Adrenal gland (tissue), 19 donors: ENCODE measurements around the gene SPAG17. TPM values are rescaled to one million over a fixed set of nuclear protein-coding genes. Genes with fewer than 3 reads are reported as not detected.

Experiments
- DNase-seq, 7 donors: peaks; one replicate each; pipeline ENCODE4 v3.0.0-alpha.2; 2019 to 2020
- H3K27ac ChIP-seq, 5 donors: fragments of 200-600 bp; sonication (generic) in 4 of 5; 1 replicate in 3 of 5; 2 replicates in 2 of 5; pipeline versions ENCODE4 v1.5.1 to v1.8.0; 2016 to 2020; ENCODE audit warnings: mild to moderate bottlenecking in 1 of 5
- H3K27me3 ChIP-seq: fragments of 200-600 bp; 2 replicates; pipeline ENCODE4 v1.8.0; 2021
- H3K36me3 ChIP-seq, 2 donors: fragments of 200-600 bp; replicated peaks in 1 of 2; 1 replicate in 1 of 2; 2 replicates in 1 of 2; pipeline versions ENCODE4 v1.5.1 to v1.8.0; 2018 to 2022
- H3K4me1 ChIP-seq, 2 donors: fragments of 200-600 bp; replicated peaks in 1 of 2; 1 replicate in 1 of 2; 2 replicates in 1 of 2; pipeline versions ENCODE4 v1.5.1 to v1.8.0; 2018 to 2021
- H3K4me3 ChIP-seq, 4 donors: fragments of 200-600 bp; sonication (generic) in 3 of 4; one replicate each; pipeline ENCODE4 v1.5.1; 2016 to 2018
- H3K9me3 ChIP-seq, 3 donors: fragments of 200-600 bp; sonication (generic) in 1 of 3; replicated peaks in 1 of 3; 1 replicate in 2 of 3; 2 replicates in 1 of 3; pipeline versions ENCODE4 v1.5.1 to v1.8.0; 2016 to 2021
- POLR2A ChIP-seq, 2 donors: fragments of 450-650 bp; IDR thresholded peaks; one replicate each; pipeline ENCODE4 v1.6.1; 2017; ENCODE audit warnings: antibody characterized with exemption in 2 of 2, mild to moderate bottlenecking in 2 of 2, moderate library complexity in 1 of 2
- WGBS, 4 donors: extraction: QIAGEN DNeasy Blood & Tissue Kit in 2 of 4; methylation state at CpG; one replicate each; pipeline versions ENCODE4 v1.1.5 to v1.1.7; 2013 to 2017; 5-methylcytosine and 5-hydroxymethylcytosine counted together
- intact Hi-C, 2 donors: fragments of 100-400 bp; cut with DNase I; formaldehyde crosslinking; loops; one replicate each; pipeline versions ENCODE4 v1.14.1 to v1.15.0; 2022 to 2023
- long read RNA-seq, 10 donors: library from polyadenylated mRNA in 3 of 10; unstranded in 2 of 10; stranded (forward) in 1 of 10; transcript quantifications; one replicate each; pipeline ENCODE4 v2.0.0 and lab custom pipeline, GENCODE V29; 2021 to 2026
- polyA plus RNA-seq, 3 donors: library from polyadenylated mRNA; stranded (reverse); fragments of 200-250 nt in 2 of 3; fragments of 350-450 nt in 1 of 3; fragmentation: Illumina TruSeq in 1 of 3; extraction: RNeasy Lipid Tissue Mini Kit (QIAGEN cat#74804) in 1 of 3; gene quantifications; one replicate each; pipeline ENCODE4 v1.2.3, GENCODE V29; 2013 to 2014
- total RNA-seq, 9 donors: library from RNA; depleted of rRNA in 4 of 9; stranded (reverse); fragments of >200 nt in 4 of 9; fragments of 120-200 nt in 1 of 9; fragmentation: NEBNext Ultra II Directional in 1 of 9; extraction: Animal tissue kit (Norgen Biotek cat#: 25700) in 1 of 9; gene quantifications; one replicate each; pipeline versions ENCODE4 v1.1.0 to v1.2.4, GENCODE V29; 2013 to 2023
- TF ChIP-seq, protein P1 (sequence below), 6 experiments: fragments of 450-650 bp in 4 of 6; fragments of 200-600 bp in 2 of 6; sonication (generic) in 1 of 6; IDR thresholded peaks; 1 replicate in 5 of 6; 2 replicates in 1 of 6; pipeline versions ENCODE4 v1.5.1 to v1.8.0; 2016 to 2021; ENCODE audit warnings: antibody characterized with exemption in 6 of 6, mild to moderate bottlenecking in 2 of 6, moderate library complexity in 1 of 6
- donor health status: healthy with polysubstance abuse.
- donor health status: Bipolar disorder and iron deficiency.
- donor health status: DM: yes; HTN: yes; CAD: no.
- donor health status: DM: no; HTN: no; CAD: no.
- donor health status: DM: no; HTN: no; CAD: no.
- donor health status: DM: yes; HTN: yes; CAD: no.

SPAG17 gene
- total RNA-seq = 1 to 10 TPM in 1 of 9 donors, under 1 TPM in 7, not detected in 1; 0.07 to 2.2 (median 0.48) TPM
- 1 to 10 TPM in 2 of 3 donors, under 1 TPM in 1; 0.26 to 1.8 (median 1.4) TPM for polyA plus RNA-seq
- long read RNA-seq, donor 1 = 0 reads
- long read RNA-seq, donor 2 = 0 reads
- long read RNA-seq, donor 3 = 0 reads
- long read RNA-seq, donor 4 = 0 reads
- long read RNA-seq, donor 5 = 0 reads
- long read RNA-seq, donor 6 = 0 reads
- long read RNA-seq, donor 7 = 0 reads
- long read RNA-seq, donor 8 = 0 reads
- long read RNA-seq, donor 9 = 0 reads
- long read RNA-seq, donor 10 = 0 reads

DNA sequence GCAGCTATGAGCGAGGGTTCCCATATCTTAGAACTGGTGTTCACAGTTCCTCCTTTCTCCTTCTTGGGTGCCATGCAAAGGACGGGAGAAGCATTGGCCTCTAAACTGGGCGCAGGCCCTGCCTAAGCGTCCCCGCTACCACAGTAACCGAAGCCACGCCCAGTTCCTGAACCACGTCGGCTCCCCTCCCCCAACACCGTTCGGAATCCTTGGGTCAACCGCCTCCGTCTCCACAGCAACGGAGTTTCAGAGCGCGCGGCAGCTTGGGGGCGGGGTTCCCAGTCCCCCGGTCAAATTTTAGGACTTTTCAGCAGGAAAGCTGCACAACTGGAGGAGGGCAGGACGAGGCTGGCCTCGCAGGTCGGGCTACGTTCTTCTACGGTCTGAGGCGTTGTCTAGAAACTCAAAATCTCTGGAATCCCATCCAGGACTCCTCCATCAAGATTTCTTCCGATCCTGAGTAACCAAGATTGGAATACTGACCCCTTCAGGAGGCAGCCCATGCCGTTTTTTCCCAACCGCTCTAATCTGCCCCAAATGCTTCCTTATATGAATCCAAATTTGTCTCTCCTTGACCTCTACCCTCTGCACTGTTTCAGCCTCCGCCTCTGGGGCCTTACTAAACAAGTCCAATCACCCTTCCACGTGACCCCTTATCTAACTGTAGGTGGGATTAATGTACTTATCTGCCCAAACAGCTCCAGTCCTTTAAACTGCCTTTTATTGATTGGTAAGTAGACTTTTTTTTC, at the start of gene SPAG17:
SPAG17 (minus strand) TSS at position 145 of the 749 bp plus-strand sequence; CDS start at position 74, 71 bp downstream.
- peak; percentile 54 to 87 (median 75) for DNase-seq
- WGBS, 4 donors = 3 to 8% (median 6%) methylated on average over 17 to 30 of the region's 30 CpGs
- intact Hi-C loops = no loop called here

DNA sequence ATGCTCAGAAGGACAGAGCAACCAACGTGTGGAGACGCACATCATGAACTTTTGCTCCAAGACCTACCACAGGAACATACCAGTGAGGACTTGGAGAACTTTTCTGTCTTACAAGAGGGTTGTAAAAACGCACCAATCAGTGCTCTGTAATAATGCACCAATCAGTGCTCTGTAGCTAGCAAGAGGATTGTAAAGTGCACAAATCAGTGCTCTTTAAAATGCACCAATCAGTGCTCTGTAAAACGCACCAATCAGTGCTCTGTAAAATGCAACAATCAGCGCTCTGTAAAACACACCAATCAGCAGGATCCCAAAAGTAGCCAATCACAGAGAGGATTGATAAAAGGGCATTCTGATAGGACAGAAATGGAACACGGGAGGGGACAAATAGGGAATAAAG, 40.4 kb upstream of the SPAG17 start:
- no peak for DNase-seq
- intact Hi-C loops = no loop called here
- Histone ChIP-seq H3K27me3 (no peaks in the 10 kb centered on the region), H3K9me3 (no peaks in the 10 kb centered on the region), H3K4me3 (no peak overlapping the region), H3K27ac (no peak overlapping the region), H3K4me1 (no peaks in the 10 kb centered on the region), H3K36me3 (no peaks in the 10 kb centered on the region)
- TF ChIP-seq, protein P1, sequence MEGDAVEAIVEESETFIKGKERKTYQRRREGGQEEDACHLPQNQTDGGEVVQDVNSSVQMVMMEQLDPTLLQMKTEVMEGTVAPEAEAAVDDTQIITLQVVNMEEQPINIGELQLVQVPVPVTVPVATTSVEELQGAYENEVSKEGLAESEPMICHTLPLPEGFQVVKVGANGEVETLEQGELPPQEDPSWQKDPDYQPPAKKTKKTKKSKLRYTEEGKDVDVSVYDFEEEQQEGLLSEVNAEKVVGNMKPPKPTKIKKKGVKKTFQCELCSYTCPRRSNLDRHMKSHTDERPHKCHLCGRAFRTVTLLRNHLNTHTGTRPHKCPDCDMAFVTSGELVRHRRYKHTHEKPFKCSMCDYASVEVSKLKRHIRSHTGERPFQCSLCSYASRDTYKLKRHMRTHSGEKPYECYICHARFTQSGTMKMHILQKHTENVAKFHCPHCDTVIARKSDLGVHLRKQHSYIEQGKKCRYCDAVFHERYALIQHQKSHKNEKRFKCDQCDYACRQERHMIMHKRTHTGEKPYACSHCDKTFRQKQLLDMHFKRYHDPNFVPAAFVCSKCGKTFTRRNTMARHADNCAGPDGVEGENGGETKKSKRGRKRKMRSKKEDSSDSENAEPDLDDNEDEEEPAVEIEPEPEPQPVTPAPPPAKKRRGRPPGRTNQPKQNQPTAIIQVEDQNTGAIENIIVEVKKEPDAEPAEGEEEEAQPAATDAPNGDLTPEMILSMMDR (IDR thresholded peaks at IDR 0.05) = no peak
- TF ChIP-seq POLR2A (IDR thresholded peaks at IDR 0.05) = no peak
- 78 to 83% (median 82%) methylated on average over 6 of the region's 6 CpGs for WGBS, 4 donors

More for the DNA sequence above, at the start of gene SPAG17:
- H3K27ac ChIP-seq = no peak within 1 kb of the TSS
- H3K4me1 ChIP-seq = peaks cover 0 to 4% of the 10 kb centered on the region in 2 donors
- no peak for TF ChIP-seq POLR2A (IDR thresholded peaks at IDR 0.05)
- TF ChIP-seq, protein P1 (IDR thresholded peaks at IDR 0.05) = no peak
- H3K4me3 ChIP-seq = peak within 1 kb of the TSS in 2 of 4 donors; percentile 13 to 30
- no peaks in the 10 kb centered on the region for H3K36me3 ChIP-seq
- peaks cover 6% of the 10 kb centered on the region for H3K27me3 ChIP-seq
- H3K9me3 ChIP-seq = no peaks in the 10 kb centered on the region

DNA sequence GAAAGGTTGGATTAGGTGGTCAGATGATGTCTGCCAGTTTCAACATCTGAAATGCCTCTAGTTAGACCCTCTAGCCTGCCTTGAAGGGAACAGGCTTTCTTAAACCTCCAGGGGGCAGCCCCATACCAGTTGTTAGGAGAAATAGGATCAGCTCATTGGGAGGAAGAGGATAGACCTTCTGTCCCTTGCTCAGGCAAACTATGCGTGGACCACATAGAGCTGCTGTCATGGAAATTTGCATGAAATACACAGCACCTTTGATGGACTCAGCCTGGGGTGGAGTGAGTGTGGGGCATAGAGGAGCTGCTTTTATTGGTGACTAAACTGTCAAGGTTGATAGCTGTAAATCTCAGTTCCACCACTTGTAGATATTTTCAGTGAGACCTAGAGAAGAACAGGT, 38.4 kb upstream of the SPAG17 start:
- Histone ChIP-seq H3K4me3 (no peak overlapping the region), H3K9me3 (no peaks in the 10 kb centered on the region), H3K36me3 (no peaks in the 10 kb centered on the region), H3K4me1 (no peaks in the 10 kb centered on the region), H3K27ac (no peak overlapping the region), H3K27me3 (no peaks in the 10 kb centered on the region)
- no peak for DNase-seq
- WGBS, 4 donors = 40 to 58% (median 43%) methylated on average over 1 of the region's 1 CpG
- intact Hi-C loops = no loop called here
- TF ChIP-seq, protein P1 (IDR thresholded peaks at IDR 0.05) = peak in 3 of 6 experiments; percentile 10 to 22 (median 16)
- no peak for TF ChIP-seq POLR2A (IDR thresholded peaks at IDR 0.05)

DNA sequence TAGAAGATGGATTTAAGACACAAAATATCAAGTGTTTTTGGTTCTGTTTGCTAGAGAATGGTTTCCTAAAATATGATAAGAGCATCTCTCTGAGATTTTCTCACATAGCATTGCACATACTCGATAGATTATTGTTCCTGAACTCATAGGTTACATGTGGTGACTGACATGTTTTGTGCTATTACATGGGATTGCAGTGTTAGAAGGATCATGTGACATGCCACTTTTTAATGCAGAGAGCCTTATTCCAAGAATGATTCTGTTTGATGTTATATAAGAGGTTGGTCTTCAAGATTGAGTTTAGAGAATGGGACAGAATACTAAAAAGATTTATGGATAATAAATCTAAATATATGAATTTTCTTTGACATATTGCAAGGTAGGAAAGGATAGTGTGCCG, 34.4 kb upstream of the SPAG17 start:
- intact Hi-C loops = no loop called here
- Histone ChIP-seq H3K4me3 (no peak overlapping the region), H3K27ac (no peak overlapping the region), H3K27me3 (no peaks in the 10 kb centered on the region), H3K4me1 (no peaks in the 10 kb centered on the region), H3K36me3 (no peaks in the 10 kb centered on the region), H3K9me3 (no peaks in the 10 kb centered on the region)
- 70 to 81% (median 78%) methylated on average over 2 of the region's 2 CpGs for WGBS, 4 donors
- DNase-seq = no peak
- TF ChIP-seq, protein P1 (IDR thresholded peaks at IDR 0.05) = no peak
- no peak for TF ChIP-seq POLR2A (IDR thresholded peaks at IDR 0.05)
